ENCODE data around the gene STK39. TPM values are rescaled to one million over a fixed set of nuclear protein-coding genes. Genes with fewer than 3 reads are reported as not detected.

The STK39 gene
- polyA plus RNA-seq, 1 donor from 2014 or later, result 9.5 TPM

DNA sequence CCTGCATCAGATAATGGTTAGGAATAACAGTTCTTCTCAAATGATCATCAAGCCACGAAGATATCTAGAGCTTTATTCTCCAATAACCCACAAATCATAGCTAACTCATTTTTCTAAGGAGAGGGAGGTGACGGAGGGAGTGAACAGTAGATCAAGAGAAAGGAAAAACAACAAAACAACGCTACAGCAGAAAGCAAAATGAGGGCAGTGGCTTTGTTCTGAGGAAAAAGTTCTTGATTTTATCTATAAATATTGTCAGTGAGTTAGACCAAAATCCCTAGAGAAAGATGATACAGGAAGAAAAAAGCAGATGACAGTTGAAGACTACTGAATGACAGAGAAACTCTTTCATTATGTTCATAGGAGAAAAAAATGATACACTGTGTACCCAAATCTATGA lies 71.0 kb downstream of the STK39 start:
- no peaks in the 10 kb centered on the region for H3K9me2 ChIP-seq (ENCODE audit: insufficient read depth, low read length)
- TF ChIP-seq POLR2AphosphoS5 (IDR thresholded peaks at IDR 0.05) (no peak), EP300 (conservative IDR thresholded peaks at IDR 0.05; ENCODE audit: poor library complexity, severe bottlenecking) (no peak), SMC3 (conservative IDR thresholded peaks at IDR 0.05; ENCODE audit: poor library complexity) (no peak), RAD21 (conservative IDR thresholded peaks at IDR 0.05) (no peak), TAF1 (IDR thresholded peaks at IDR 0.05; ENCODE audit: low read depth) (no peak), MXI1 (conservative IDR thresholded peaks at IDR 0.05; ENCODE audit: poor library complexity, severe bottlenecking) (no peak), EZH2 (IDR thresholded peaks at IDR 0.05; ENCODE audit: borderline replicate concordance, insufficient read depth, low read length, poor library complexity, severe bottlenecking) (no peak)
- TF ChIP-seq, protein P1, sequence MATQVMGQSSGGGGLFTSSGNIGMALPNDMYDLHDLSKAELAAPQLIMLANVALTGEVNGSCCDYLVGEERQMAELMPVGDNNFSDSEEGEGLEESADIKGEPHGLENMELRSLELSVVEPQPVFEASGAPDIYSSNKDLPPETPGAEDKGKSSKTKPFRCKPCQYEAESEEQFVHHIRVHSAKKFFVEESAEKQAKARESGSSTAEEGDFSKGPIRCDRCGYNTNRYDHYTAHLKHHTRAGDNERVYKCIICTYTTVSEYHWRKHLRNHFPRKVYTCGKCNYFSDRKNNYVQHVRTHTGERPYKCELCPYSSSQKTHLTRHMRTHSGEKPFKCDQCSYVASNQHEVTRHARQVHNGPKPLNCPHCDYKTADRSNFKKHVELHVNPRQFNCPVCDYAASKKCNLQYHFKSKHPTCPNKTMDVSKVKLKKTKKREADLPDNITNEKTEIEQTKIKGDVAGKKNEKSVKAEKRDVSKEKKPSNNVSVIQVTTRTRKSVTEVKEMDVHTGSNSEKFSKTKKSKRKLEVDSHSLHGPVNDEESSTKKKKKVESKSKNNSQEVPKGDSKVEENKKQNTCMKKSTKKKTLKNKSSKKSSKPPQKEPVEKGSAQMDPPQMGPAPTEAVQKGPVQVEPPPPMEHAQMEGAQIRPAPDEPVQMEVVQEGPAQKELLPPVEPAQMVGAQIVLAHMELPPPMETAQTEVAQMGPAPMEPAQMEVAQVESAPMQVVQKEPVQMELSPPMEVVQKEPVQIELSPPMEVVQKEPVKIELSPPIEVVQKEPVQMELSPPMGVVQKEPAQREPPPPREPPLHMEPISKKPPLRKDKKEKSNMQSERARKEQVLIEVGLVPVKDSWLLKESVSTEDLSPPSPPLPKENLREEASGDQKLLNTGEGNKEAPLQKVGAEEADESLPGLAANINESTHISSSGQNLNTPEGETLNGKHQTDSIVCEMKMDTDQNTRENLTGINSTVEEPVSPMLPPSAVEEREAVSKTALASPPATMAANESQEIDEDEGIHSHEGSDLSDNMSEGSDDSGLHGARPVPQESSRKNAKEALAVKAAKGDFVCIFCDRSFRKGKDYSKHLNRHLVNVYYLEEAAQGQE (IDR thresholded peaks at IDR 0.05; ENCODE audit: borderline replicate concordance), result no peak
- TF ChIP-seq, protein P2, sequence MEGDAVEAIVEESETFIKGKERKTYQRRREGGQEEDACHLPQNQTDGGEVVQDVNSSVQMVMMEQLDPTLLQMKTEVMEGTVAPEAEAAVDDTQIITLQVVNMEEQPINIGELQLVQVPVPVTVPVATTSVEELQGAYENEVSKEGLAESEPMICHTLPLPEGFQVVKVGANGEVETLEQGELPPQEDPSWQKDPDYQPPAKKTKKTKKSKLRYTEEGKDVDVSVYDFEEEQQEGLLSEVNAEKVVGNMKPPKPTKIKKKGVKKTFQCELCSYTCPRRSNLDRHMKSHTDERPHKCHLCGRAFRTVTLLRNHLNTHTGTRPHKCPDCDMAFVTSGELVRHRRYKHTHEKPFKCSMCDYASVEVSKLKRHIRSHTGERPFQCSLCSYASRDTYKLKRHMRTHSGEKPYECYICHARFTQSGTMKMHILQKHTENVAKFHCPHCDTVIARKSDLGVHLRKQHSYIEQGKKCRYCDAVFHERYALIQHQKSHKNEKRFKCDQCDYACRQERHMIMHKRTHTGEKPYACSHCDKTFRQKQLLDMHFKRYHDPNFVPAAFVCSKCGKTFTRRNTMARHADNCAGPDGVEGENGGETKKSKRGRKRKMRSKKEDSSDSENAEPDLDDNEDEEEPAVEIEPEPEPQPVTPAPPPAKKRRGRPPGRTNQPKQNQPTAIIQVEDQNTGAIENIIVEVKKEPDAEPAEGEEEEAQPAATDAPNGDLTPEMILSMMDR (IDR thresholded peaks at IDR 0.05; ENCODE audit: poor library complexity, severe bottlenecking), result no peak
- H2AFZ ChIP-seq (ENCODE audit: low read depth, low read length), result no peak overlapping the region
- peaks cover 9% of the 10 kb centered on the region for H3K79me2 ChIP-seq (replicated peaks; ENCODE audit: insufficient read depth, low read length)
- H3K27ac ChIP-seq (ENCODE audit: low read length), result no peak overlapping the region
- no peaks in the 10 kb centered on the region for H4K20me1 ChIP-seq (ENCODE audit: insufficient read depth)
- H3K4me3 ChIP-seq (ENCODE audit: low read length), result no peak overlapping the region
- no peaks in the 10 kb centered on the region for H3K9me3 ChIP-seq (ENCODE audit: low read length)
- H3K27me3 ChIP-seq (ENCODE audit: insufficient read depth, low read depth, low read length), result no peaks in the 10 kb centered on the region
- no peaks in the 10 kb centered on the region for H3F3A ChIP-seq (ENCODE audit: insufficient read depth, low read length, poor library complexity, severe bottlenecking)
- H3K36me3 ChIP-seq (ENCODE audit: insufficient read depth, low read length), result no peaks in the 10 kb centered on the region
- H3K4me2 ChIP-seq (ENCODE audit: low read length), result no peak overlapping the region
- H3K9ac ChIP-seq (ENCODE audit: low read length), result no peak overlapping the region

DNA sequence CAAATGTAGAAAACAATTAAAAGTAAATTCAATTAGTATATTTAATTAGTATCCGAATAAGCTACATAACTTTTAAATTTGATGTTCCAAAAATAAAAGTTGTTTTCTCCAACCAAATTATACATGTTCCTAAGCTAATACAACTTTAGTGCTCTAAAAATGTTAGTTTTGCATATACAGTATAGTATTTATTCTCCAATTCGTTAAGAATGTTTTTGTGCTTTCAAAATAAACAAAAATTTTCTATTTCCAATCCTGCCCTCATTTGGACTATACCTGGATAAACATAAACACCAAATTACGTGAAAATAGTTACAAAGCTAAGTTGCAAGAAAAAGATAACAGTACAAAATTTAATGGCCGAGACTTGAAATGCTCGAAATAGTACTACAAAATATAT lies 71.9 kb downstream of the STK39 start:
- H3K9me3 ChIP-seq (ENCODE audit: low read length), result no peaks in the 10 kb centered on the region
- peaks cover 9% of the 10 kb centered on the region for H3K79me2 ChIP-seq (replicated peaks; ENCODE audit: insufficient read depth, low read length)
- H3K4me3 ChIP-seq (ENCODE audit: low read length), result no peak overlapping the region
- no peak overlapping the region for H3K27ac ChIP-seq (ENCODE audit: low read length)
- H3K27me3 ChIP-seq (ENCODE audit: insufficient read depth, low read depth, low read length), result no peaks in the 10 kb centered on the region
- H4K20me1 ChIP-seq (ENCODE audit: insufficient read depth), result no peaks in the 10 kb centered on the region
- H3K9me2 ChIP-seq (ENCODE audit: insufficient read depth, low read length), result no peaks in the 10 kb centered on the region
- H2AFZ ChIP-seq (ENCODE audit: low read depth, low read length), result no peak overlapping the region
- no peak overlapping the region for H3K9ac ChIP-seq (ENCODE audit: low read length)
- no peaks in the 10 kb centered on the region for H3K36me3 ChIP-seq (ENCODE audit: insufficient read depth, low read length)
- no peak for TF ChIP-seq TAF1 (IDR thresholded peaks at IDR 0.05; ENCODE audit: low read depth)
- no peak for TF ChIP-seq MXI1 (conservative IDR thresholded peaks at IDR 0.05; ENCODE audit: poor library complexity, severe bottlenecking)
- TF ChIP-seq SMC3 (conservative IDR thresholded peaks at IDR 0.05; ENCODE audit: poor library complexity), result no peak
- TF ChIP-seq, protein P2 (IDR thresholded peaks at IDR 0.05; ENCODE audit: poor library complexity, severe bottlenecking), result no peak
- no peak for TF ChIP-seq RAD21 (conservative IDR thresholded peaks at IDR 0.05)
- TF ChIP-seq, protein P1 (IDR thresholded peaks at IDR 0.05; ENCODE audit: borderline replicate concordance), result no peak
- no peak for TF ChIP-seq POLR2AphosphoS5 (IDR thresholded peaks at IDR 0.05)
- no peak for TF ChIP-seq EP300 (conservative IDR thresholded peaks at IDR 0.05; ENCODE audit: poor library complexity, severe bottlenecking)
- TF ChIP-seq EZH2 (IDR thresholded peaks at IDR 0.05; ENCODE audit: borderline replicate concordance, insufficient read depth, low read length, poor library complexity, severe bottlenecking), result no peak
- no peak overlapping the region for H3K4me2 ChIP-seq (ENCODE audit: low read length)
- H3F3A ChIP-seq (ENCODE audit: insufficient read depth, low read length, poor library complexity, severe bottlenecking), result no peaks in the 10 kb centered on the region
